VCaP (cell line): ENCODE results near the gene EGFLAM.

Experiments used
- H3K27ac ChIP-seq: fragments of 450-650 bp; 2 replicates; pipeline ENCODE4 v1.5.1; 2017
- TF ChIP-seq, protein P1 (sequence below): fragments of 450-650 bp; conservative IDR thresholded peaks from 2 replicates; pipeline ENCODE4 v1.5.1; 2017; ENCODE audit warnings: mild to moderate bottlenecking, moderate library complexity

The EGFLAM gene

DNA sequence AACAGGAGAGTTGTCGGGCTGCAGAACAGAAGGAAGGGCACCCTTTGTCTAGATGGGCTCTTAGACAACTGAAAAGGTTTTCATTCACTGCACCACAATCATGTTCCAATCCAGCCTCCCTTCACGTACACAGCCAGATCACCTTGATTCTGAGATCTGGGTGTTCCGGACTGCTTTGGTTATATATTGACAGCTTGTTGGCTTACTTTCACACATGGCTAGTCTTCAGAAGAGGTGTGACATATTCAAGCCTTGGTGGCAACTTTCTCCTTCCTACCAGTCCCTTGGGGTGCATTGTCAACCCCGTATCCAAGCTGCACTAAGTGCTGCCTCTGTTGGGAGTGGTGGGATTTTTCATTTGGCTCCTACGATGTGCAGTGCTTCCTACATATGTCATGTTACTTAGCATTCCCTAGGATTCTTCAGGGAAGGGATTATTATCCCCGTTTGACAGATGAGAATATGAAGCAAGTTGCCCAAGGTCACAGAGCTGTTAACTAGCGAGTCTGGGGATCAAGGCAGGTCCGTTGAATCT lies 197.5 kb downstream of the EGFLAM start:
- H3K27ac ChIP-seq, result no peak overlapping the region
- TF ChIP-seq, protein P1, sequence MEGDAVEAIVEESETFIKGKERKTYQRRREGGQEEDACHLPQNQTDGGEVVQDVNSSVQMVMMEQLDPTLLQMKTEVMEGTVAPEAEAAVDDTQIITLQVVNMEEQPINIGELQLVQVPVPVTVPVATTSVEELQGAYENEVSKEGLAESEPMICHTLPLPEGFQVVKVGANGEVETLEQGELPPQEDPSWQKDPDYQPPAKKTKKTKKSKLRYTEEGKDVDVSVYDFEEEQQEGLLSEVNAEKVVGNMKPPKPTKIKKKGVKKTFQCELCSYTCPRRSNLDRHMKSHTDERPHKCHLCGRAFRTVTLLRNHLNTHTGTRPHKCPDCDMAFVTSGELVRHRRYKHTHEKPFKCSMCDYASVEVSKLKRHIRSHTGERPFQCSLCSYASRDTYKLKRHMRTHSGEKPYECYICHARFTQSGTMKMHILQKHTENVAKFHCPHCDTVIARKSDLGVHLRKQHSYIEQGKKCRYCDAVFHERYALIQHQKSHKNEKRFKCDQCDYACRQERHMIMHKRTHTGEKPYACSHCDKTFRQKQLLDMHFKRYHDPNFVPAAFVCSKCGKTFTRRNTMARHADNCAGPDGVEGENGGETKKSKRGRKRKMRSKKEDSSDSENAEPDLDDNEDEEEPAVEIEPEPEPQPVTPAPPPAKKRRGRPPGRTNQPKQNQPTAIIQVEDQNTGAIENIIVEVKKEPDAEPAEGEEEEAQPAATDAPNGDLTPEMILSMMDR, result no peak

DNA sequence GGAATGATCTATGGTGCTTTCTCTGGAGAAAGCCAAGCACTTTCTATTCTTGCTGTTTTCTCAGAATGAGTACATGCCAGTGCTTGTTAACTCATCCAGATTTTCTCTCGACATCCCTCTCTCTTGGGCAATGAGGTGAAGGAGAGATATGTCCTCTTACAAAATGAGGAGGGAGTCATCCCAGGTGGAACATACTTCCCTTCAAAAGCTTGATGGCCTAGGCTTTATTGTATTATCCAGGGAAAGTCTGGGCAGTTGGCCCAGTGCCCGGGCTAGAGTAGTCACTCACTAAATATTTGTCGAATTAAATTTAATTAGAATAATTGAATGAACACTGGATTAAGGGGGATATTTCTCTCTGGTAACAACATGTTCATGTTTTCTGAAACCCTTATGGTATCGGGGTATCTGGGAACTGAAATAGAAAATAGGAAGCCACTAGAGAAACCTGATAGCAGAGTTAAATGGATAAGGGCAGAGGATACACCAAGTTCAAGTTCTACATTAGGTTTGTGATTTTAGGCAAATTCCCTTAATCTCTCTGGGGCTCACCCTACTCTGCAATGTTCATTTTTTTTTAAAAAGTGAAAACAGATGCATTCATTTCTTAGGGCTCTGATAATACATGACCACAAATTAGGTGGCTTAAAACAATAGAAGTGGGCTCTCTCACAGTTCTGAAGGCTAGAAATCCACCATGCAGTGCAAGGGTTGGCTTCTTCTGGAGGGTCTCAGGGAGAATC lies 198.5 kb downstream of the EGFLAM start:
- H3K27ac ChIP-seq, result no peak overlapping the region
- TF ChIP-seq, protein P1, result no peak

DNA sequence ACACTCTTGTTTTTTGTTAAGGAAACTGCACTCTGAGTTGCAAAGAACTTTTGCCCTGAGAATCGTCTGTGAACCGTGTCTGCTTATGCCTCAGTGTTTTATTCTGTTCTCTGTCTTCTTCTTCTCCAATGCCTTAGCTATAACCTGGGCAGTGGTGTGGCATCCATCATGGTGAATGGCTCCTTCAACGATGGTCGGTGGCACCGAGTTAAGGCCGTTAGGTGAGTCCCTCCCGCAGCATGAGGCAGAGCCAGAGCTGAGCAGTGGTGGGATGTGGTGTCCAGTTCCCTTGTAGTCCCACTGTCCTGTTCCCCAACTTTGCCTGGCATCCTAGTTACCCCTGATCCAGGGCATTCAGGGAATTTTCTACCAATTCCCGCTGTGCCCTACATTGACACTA lies 199.8 kb downstream of the EGFLAM start:
- no peak overlapping the region for H3K27ac ChIP-seq
- TF ChIP-seq, protein P1, result no peak

DNA sequence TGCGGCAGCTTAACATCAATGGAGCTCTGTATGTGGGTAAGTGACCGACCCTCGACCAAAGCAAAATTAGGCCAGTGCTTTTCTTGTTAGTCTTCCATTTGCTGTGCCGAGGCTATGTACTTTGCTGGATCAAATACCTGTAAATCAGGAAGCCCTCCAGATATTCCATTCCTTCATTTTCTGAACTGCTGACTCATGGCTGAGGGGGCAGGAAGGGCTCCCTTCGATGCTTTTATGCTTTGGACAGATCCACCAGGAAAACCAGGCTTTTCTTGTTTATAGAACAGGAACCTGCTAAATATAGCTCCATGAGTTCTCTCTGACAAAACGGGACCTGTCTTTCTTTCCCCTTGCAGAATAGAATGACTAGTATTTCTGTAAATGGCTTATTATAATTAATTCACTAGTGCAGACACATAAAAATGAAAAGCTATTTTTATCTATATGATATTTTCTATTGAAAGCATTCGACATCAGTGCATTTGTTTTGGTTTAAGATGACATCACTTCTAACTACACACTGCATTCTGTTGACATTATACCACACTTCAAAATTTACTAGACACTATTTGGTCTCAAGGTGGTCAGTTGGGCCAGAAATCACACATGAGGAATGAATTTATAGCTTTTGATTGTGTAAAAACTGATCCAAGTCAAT lies 204.7 kb downstream of the EGFLAM start:
- no peak overlapping the region for H3K27ac ChIP-seq
- TF ChIP-seq, protein P1, result no peak

DNA sequence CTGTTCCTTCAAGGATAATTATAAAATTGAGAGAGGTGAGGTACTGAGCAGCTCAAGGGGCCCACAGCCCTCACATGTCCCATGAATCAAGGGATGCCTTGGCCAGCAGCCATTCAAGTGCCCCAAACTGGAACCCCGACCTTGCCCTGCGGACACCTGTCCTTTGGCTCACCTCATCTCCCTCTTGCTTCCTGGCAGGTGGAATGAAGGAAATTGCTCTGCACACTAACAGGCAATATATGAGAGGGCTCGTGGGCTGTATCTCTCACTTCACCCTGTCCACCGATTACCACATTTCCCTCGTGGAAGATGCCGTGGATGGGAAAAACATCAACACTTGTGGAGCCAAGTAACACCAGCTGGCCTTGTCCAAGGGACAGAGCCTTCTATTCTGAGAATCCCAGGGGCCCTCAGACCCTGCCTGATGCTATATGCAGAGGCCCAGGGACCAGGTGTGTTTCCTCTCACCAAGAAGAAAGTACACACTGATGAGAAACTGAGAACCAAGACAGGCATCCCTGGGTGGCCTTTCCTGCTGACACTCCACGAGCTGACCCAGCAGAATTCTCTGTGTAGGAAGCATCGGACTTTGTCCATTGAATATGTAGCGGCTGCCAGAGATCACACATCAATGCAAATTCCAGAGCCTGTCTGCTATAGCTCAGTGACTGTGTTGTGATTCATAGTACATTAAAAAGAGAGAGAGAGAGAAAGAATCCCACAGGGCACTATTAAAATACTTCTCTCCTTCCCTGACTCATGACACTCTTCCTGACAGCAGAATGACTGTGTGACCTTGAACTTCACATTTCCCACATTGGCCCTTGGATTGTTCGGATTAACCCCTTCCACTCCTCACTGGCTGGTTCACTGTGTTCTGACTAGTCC lies 205.5 kb downstream of the EGFLAM start:
- TF ChIP-seq, protein P1, result no peak
- no peak overlapping the region for H3K27ac ChIP-seq

DNA sequence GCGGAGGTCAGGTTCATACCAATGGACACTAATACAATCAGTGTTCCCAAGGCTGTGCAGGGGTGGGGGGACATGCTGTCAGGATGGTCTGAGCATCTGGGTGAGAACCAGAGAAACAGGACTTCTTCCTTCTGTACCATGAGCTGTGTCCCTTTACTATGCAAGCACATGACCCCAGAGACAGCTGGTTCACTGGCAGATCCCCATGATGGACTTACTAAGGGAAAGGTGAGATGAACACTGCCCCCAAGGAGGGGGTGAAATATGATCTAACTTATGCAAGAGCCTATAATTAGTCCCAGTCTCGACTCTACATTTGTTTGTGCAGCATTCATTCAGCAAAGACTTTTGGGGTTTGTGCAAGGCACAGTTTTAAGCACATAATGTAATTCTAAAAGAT lies 206.7 kb downstream of the EGFLAM start:
- no peak overlapping the region for H3K27ac ChIP-seq
- TF ChIP-seq, protein P1, result no peak
